ENCODE results near the gene SPAG16.

DNA sequence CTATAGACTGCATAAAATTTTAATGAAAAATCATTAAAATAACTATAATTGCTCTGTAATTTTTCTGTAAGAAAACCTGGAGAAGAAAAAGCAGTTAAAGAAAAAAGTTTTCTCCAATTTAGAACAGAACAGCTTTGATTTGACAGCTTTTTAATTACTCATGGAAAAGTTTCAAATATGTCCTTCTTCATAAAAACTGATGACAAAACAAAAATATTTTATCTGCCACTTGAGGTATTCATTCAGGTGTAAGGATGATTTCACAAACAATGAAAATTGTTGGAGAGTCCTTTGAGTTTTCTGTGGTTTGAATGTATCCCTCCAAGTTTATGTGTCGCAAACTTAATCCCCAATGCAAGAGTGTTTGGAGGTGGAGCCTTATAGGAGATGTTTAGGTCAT lies 824.3 kb downstream of the SPAG16 start:
- no peak for TF ChIP-seq ZNF274 (IDR thresholded peaks at IDR 0.05; ENCODE audit: low read depth, low read length)
- TF ChIP-seq YY1 (IDR thresholded peaks at IDR 0.05; ENCODE audit: insufficient read depth, insufficient read length) = no peak
- no peak for TF ChIP-seq SUZ12 (IDR thresholded peaks at IDR 0.05; ENCODE audit: extremely low read depth, insufficient read depth, insufficient read length)

Data from NT2/D1 (cell line).